Sciatic nerve (tissue), 1 donor: ENCODE measurements around the gene ZNF48. TPM values are rescaled to one million over a fixed set of nuclear protein-coding genes. Genes with fewer than 3 reads are reported as not detected.

Experiments
- total RNA-seq: library from RNA; stranded (reverse); fragmentation: NEBNext Ultra II Directional; extraction: Animal tissue kit (Norgen Biotek cat#: 25700); gene quantifications from one replicate; pipeline ENCODE4 v1.2.1, GENCODE V29; 2021
- donor health status: DM: no; HTN: no; CAD: no.

The ZNF48 gene
- total RNA-seq, 1 donor from 2014 or later, result 6.7 TPM

Other genes with a start within 250 kb of the ZNF48 start
- 41.2 TPM for gene CORO1A, start 211.8 kb upstream of the ZNF48 start, total RNA-seq
- 26.9 TPM for gene BOLA2B, start 201.8 kb upstream of the ZNF48 start, total RNA-seq
- gene SLX1A, start 201.5 kb upstream of the ZNF48 start, total RNA-seq, result 18.5 TPM
- 21.0 TPM for gene SULT1A3, start 196.2 kb upstream of the ZNF48 start, total RNA-seq
- 35.0 TPM for gene NPIPB13, start 146.9 kb upstream of the ZNF48 start, total RNA-seq
- 49.8 TPM for gene CD2BP2, start 40.1 kb upstream of the ZNF48 start, total RNA-seq
- gene TBC1D10B, start 24.9 kb upstream of the ZNF48 start, total RNA-seq, result 39.6 TPM
- gene MYL11, start 20.6 kb upstream of the ZNF48 start, total RNA-seq, result not detected
- gene SEPTIN1, start 12.9 kb upstream of the ZNF48 start, total RNA-seq, result 7.2 TPM
- gene ZNF771, start 12.2 kb downstream of the ZNF48 start, total RNA-seq, result 7.5 TPM
- gene DCTPP1, start 34.6 kb downstream of the ZNF48 start, total RNA-seq, result 20.4 TPM
- 25.2 TPM for gene SEPHS2, start 50.5 kb downstream of the ZNF48 start, total RNA-seq
- 14.5 TPM for gene ITGAL, start 77.3 kb downstream of the ZNF48 start, total RNA-seq
- gene ZNF768, start 131.1 kb downstream of the ZNF48 start, total RNA-seq, result 30.3 TPM
- 12.7 TPM for gene ZNF747, start 139.4 kb downstream of the ZNF48 start, total RNA-seq
- gene ZNF764, start 163.0 kb downstream of the ZNF48 start, total RNA-seq, result 9.5 TPM
- gene ZNF688, start 176.3 kb downstream of the ZNF48 start, total RNA-seq, result 13.6 TPM
- gene ZNF785, start 190.3 kb downstream of the ZNF48 start, total RNA-seq, result 26.3 TPM
- 7.1 TPM for gene ZNF689, start 215.0 kb downstream of the ZNF48 start, total RNA-seq